Transverse colon (tissue), 4 donors: ENCODE data around the gene MEX3C.

Experiments used
- CTCF ChIP-seq, 5 experiments: fragments of 200-600 bp in 3 of 5; fragments of 450-650 bp in 2 of 5; sonication (generic) in 3 of 5; IDR thresholded peaks; 1 replicate in 2 of 5; 2 replicates in 3 of 5; pipeline ENCODE4 v1.5.1; 2016 to 2017; ENCODE audit warnings: antibody characterized with exemption in 5 of 5, inconsistent platforms in 3 of 5, mild to moderate bottlenecking in 2 of 5, moderate library complexity in 1 of 5
- POLR2A ChIP-seq: fragments of 450-650 bp; IDR thresholded peaks from one replicate; pipeline ENCODE4 v1.6.1; 2016; ENCODE audit warnings: antibody characterized with exemption, mild to moderate bottlenecking, moderate library complexity
- POLR2AphosphoS5 ChIP-seq, 3 donors: sonication (generic); formaldehyde crosslinking; IDR thresholded peaks; one replicate each; pipeline ENCODE4 v1.6.1; 2016; ENCODE audit warnings: antibody characterized with exemption in 3 of 3

DNA sequence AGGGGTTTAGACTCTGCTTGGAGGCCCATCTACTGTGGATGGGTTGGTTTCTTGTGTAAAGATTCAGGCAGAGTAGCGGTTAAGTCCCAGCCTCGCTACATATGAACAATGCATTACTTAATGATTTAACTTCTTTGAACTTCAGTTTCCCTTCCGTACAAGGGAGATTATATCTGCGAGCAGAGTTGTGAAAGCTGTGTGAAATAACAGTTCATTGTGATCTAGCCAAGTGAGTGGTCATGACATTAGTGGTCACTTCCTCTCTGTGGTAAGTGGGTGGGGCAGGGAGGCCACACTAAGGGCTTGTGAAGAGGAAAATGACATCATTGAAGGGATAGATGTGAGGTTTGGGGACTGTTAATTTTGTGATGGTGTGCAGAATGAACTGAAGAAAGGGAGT lies 14.1 kb upstream of the MEX3C start:
- TF ChIP-seq POLR2A (no peak), CTCF (IDR thresholded peaks at IDR 0.05) (no peak), POLR2AphosphoS5 (IDR thresholded peaks at IDR 0.05) (no peak)
